GM19324 (cell line): ENCODE data around the gene SBF1.

Source experiments
- ATAC-seq: cut with Tn5 transposase; IDR thresholded peaks from one replicate; pipeline ENCODE4 v1.9.1; 2021; ENCODE audit warnings: mild to moderate bottlenecking, moderate library complexity; ENCODE audit not compliant: unreplicated experiment, low FRiP score

The SBF1 gene

DNA sequence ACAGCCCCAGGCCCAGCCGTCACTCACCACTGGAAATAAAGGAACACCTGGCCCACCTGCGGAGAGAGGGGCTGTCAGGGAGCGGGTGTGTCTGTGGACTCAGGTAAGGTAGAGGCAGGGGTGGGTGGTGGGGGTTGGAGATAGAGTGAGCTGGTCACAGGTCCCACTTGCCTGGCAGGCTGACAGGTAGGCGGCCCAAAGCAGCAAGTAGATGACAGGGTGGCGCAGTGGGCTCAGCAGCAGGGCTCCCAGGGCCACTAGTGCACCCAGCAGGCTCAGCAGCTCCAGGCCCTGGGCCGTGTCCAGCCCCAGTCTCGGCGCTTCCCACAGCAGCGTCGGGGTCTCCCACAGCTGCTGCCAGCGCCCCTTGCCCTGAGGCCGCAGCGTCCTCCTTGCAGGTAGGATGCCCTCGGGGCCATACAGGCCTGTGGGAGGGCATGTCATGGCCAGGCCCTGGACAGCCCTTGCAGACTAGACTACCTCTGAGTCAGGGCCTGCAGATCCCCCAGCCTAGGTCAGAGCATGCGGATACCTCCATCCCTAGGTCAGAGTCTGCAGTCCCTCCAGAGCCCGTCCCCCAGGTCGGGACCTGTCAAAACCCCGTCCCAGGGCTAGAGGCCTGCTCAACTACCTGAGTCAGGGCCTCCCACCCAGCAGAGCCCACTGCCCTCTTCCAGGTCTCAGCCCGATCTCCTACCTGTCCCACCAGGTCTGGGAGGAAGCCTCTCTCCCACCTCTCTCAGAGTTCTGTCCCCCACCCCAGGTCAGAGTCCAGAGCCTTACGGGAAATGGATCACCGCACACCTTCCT lies 32.0 kb upstream of the SBF1 start:
- ATAC-seq: no peak

DNA sequence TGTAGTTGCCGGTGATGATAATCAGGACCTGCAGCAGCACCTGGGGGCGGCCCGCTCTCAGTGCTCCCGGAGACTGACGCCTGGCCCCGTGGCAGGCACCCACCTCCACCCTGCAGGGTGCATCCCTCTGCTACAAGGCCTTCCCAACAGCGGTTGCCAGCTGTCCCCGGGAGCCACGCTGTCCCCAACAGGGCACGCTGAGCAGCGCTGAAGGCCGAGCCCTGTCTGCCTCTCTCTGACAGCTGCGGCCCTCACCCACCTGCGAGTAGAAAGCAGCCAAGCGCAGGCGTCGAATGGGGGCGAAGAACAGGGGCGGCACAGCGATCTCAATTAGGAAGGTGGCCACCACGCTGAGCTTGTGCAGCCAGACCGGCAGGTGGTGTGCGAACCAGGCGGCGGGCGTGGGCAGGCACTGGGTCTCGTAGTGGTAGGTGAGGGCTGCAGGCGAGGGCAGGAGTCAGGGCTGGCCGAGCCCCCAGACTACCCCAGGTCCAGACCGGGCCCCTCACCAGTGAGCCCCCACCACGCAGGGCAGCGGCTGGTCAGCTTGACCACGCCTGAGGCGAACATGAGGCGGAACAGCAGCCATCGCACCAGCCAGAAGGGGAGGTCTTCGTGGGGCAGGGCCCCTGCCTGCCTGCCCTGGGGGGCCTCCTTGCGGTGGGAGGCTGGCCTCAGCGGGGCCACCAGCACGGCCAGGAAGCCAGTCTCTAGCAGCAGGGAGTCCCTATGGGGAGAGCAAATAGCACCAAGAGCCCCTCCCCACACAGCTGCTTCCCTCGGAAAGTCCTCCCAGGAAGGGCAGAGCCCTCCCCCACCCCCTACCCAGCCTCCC lies 31.2 kb upstream of the SBF1 start:
- no peak for ATAC-seq

DNA sequence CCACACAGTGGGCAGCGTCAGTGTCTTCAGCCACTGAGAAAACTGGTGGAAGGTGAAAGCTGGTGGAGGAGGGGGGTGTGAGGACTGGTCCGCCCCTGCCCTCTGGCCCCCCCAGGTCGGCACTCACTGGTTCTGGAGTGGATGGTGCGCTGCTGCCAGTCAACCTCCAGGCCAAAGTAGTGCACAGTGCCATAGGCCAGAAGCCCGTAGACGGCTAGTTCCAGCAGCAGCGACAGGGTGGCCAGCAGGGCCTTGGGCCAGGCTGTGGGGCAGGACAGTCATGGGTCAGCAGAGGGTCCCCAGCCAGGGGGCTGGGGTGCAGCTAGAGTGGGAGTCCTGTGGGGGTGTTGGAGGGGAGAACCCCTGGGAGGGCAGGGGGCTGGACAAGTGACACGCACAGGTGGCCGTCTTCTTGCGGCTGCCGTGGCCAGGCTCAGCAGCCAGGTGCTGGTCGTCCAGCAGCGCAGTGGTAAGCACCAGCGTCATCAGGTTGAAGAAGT lies 30.5 kb upstream of the SBF1 start:
- no peak for ATAC-seq

DNA sequence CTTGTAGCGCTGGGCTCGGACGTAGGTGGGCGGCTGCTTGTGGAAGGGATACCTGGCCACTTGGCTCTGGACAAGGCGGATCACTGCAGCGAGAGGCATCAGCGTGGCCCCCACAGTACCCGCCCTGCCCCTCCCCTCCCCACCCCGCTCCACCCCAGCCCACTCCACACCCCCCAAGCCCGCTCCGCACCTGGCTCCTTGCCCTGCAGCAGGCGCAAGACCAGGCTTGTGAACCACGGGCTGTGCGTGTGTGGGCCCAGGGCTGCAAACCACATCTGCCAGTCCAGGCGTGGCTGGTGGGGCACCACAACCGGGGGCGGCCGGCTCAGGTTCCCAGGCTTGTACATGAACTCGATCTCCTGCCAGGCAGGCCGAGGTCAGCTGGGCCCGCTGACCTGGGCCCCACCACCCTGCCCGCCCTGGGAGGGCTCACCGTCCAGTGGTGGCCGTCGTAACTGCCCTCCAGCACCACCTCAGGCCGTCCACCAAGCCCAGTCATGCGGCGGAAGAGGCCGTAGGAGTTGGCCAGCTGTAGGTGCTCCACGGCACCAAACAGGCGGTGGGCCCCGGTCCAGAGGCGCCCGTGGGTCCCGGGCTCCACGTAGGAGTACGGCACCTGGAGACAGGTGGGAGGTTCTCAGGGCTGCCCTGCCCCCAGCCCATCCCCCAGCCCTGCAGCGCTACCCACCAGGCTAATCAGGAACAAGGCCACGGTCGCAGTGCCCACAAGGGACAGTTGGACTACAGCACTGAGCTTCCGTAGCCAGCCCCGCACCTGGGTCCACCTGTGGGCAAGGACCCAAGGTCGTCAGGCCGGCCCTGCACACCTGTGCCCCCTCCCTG lies 29.8 kb upstream of the SBF1 start:
- ATAC-seq: no peak

DNA sequence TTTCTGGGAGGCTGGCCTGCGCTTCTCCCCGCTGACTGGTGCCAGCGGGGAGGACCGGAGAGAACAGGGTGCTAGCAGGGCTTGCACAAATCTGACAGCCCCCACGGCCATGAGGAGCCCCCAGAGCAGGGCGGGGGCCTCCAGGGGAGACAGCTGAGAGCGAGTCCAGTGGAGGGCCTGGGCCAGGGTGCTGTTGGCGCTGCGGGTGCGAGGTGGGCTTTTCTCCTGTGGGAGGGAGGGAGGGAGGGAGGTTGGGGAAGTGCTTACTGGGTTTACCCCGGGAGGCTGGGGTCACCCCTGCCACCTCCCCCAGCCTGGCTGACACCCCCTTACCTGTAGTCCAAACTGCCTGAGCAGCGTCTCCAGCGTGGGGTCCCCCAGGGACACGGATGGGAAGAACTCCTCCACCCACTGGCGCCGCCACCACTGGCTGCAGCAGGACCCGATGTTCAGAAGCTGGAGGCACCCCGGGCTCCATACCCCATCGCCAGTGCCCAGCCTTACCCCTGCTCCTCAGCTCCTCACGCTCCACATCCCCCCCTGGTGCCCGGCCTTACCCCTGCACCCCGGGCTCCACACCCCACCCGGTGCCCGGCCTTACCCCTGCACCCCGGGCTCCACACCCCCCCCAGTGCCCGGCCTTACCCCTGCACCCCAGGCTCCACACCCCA lies 28.8 kb upstream of the SBF1 start:
- no peak for ATAC-seq

DNA sequence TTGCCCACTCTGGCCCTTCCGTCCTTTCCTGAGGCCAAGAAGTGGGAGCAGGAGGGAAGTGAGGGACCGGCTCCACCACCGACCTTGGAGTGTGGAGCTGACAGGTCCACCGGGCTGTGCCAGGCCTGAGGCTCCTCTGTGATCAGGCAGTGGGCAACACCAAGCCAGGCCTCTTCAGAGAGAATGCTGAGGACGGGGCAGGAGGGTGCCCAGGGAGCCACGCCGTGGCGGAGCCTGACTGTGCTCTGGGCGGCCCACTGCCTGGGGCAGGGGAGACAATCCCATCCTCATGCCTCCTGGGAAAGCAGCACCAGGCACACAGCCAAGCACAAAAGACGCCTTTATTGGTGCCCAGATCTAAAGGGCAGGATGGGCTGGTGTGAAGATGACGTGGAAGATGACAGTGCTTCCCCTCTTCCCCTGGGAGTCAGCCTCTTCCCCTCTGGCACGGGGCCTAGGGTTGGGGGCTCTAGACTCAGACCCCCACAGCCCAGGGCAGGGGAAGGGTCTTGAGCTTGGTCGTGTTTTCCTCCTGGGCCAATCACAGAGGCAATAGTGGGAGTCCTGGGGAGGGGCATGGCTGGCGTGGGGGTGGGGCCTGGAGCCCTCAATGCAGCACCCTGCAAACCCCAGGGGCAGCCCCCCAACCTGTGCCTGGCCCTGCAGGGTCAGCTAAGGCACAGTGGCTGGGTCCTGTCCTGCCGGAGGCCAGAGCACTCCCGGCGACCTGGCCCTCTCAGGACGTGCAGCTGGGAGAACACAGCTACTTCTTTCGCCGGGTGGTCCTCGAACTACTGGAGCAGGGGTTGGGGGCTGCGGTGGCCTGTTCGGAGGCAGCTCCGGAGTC lies 28.0 kb upstream of the SBF1 start:
- no peak for ATAC-seq

DNA sequence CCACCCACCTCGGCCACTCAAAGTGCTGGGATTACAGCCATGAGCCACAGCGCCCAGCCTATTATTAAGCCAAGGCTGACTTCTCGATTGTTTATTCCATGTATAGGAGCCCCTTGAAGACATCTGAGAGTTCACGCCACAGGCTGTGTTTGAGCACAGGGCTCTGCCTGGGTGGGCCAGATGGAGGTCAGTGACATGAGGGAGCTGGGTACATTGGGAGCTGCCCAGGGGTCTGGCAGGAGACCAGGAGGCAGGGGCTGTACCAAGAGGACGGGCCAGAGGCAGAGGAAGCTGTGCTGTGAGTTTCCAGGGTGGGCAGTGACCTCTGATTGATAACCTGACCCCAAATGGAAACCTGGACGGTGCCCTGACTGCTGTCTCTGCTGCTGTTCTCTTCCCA lies 27.3 kb upstream of the SBF1 start:
- no peak for ATAC-seq

DNA sequence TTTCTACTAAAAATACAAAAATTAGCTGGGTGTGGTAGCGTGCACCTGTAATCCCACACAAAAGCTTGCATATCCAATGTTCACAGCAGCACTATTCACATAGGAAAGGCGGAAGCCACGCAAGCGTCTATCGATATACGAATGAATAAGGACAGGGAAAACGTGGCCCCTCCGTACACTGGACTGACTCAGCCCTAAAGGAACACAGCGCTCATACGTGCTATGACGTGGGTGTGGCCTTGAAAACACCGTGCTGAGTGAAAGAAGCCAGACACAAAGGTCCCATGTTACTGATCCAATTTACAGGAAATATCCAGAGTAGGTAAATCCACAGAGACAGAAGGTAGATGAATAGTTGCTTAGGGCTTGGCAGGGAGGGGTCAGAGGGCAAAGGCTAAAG lies 25.6 kb upstream of the SBF1 start:
- ATAC-seq: no peak

DNA sequence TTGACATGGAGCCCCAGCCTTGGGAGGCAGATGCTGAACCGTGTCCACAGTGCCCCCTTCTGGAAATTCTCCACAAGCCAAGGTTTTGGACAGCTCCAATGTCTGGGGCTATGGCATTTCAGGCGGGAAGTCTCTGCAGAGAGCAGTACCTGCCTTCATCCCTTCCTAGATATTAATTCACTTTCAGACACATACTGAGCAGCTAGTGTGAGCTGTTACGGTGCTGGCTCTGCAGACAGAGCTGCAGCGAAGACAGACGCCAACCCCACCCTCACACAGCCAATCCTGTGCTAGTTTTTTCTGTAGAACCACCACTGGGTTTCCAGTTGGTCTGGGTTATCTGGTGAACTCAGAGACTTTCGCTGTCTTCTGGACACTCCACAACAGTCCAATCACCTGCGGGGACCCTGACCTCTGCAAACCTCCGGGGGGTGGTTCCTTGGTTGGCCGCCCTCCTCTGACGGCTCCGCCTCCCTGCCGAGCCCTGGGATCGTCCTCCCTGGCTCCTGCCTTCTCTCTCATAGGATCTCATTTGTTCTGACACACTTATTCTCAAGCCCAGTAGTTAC lies 23.6 kb upstream of the SBF1 start:
- no peak for ATAC-seq

DNA sequence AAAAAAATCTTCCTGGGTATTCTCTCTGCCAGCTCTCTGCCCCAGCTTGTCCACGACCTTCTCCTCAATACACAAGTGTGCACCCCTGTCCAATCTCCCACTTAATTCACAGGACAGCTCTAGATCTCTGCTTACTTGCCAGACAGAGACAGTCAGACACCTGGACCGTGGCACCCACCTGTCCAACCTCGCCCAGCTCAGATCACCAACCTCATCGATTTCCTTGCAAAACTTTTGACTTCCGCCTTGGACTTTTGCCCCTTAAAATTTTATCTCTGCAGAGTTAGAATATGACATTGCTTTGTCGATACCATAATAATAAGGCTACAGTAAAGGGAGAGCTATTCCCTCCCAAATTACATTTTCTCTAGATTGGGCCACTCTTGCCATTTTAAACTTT lies 22.3 kb upstream of the SBF1 start:
- no peak for ATAC-seq

DNA sequence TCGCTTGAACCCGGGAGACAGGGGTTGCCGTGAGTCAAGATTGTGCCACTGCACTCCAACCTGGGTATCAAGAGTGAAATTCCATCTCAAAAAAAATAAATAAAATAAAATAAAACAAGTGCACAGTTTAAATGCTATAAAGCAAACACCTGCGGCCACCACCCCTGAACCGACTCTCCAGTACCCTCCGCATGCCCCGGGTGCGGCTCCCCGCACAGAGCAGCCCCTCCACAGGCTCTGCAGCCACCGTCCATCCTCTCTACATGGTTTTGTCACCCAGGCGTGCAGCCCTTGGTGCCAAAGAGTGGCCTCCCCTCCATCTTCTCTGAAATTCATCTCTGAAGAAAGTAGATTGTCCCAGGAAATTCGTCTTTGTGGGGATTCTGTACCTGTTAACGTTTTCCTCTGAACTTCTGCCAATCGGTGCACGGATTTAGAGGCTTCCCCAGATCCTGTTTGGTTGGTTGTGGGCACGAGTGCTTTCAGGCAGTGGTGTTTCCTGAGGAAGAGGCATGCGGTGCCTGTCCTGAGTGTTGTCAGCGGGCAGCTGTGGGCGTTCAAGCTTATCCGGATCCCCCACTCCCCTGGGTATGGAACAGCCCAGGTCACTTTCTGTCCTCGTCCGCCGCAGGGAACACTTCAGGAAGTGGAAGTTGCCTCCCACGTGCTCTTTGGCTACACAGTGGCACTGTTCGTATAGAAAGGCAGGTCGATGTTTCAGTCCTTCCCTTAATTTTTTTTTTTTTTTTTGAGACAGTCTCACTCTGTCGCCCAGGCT lies 15.9 kb upstream of the SBF1 start:
- ATAC-seq: no peak

DNA sequence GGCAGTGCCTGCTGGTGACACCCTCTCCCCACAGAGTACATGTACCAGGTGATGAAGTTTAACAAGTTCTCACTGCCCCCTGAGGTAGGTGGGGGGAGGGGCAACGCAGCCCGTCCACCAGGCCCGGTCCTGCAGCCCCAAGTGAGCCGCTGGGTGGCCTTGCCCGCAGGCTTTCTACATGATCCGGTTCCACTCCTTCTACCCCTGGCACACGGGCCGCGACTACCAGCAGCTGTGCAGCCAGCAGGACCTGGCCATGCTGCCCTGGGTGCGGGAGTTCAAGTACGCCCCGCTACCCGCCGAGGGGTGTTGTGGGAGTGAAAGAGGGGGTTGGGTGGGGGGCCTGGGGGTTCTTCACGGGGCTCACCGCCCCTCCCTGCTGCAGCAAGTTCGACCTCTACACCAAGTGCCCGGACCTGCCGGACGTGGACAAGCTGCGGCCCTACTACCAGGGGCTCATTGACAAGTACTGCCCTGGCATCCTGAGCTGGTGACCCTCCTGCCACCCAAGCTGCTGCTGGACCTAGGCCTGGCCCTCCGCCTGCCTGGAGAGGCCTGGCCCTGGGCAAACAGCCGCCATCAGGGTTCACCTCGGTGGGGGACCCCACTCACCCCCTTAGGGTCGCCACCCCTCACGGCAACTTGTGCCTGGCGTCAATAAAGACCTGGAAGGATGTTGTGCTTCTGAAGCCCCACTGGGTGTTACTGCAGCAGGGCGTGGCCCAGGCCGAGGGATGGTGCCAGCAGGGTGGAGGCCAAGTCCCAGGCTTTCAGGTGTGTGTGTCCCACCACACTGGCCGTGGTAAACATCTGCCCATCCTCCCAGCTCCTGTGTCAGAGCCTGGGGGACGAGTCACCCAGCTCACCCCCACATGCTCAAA lies 14.8 kb upstream of the SBF1 start:
- no peak for ATAC-seq

DNA sequence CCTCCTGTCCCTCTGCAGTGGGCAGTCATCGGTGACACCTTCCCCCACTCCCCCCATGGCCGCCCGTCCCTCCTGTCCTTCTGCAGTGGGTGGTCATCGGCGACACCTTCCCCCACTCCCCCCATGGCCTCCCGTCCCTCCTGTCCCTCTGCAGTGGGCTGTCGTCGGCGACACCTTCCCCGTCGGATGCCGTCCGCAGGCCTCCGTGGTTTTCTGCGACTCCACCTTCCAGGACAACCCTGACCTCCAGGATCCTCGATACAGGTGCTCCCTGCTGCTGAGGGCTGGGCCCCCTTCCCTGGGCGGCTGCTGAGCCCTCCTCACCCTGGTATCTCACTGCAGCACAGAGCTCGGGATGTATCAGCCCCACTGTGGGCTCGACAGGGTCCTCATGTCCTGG lies 14.1 kb upstream of the SBF1 start:
- no peak for ATAC-seq

DNA sequence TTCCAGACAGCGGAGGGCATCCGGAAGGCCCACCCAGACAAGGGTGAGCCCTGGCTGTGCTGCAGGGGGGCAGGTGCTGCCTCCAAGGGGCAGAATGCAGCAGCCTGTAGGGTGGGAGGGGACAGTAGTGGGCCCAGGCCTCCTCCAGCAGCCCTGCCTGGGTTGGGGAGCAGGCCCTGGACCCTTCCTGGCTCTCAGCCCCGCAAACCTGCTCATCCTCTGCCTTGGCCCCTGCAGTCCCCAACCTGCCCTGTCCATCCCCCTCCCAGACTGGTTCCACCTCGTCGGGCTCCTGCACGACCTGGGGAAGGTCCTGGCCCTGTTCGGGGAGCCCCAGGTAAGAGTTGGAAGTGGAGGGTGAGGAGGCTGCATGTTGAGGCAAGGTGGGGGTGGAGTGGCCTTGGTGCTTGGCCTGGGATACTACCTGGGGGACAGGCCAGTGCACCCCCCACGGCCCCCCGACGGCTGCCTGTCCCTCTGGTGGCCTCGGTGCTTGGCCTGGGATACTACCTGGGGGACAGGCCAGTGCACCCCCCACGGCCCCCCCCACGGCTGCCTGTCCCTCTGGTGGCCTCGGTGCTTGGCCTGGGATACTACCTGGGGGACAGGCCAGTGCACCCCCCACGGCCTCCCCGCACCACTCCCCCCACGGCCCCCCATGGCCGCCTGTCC lies 13.3 kb upstream of the SBF1 start:
- no peak for ATAC-seq

DNA sequence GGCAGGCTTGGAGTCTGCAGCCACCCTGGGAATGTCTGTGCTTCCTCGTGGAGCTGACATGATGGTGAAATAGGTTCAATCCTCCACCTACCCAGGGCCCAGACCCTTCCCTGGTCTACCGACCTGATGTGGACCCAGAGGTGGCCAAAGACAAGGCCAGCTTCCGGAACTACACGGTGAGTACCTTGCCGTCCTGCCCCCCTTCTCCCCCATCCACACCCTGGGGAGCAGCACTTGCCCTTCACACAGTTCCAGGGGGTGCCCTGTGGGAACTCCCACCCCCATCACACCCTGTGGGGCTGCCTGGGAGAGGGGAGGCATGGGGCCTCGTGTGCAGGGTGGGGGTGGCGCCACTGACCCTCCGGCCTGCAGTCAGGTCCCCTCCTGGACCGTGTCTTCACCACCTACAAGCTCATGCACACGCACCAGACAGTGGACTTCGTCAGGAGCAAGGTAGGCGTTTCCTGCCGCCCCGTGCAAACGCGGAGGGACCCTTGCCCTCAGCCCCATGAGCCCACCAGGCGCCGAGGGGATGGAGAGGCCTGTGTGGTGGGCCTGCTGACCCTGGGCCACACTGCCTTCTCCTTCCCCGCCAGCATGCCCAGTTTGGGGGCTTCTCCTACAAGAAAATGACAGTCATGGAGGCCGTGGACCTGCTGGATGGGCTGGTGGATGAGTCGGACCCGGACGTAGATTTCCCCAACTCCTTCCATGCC lies 12.6 kb upstream of the SBF1 start:
- ATAC-seq: no peak
